Hepatic stellate cell (primary cell): ENCODE measurements around the gene SLC32A1.

ENCODE experiments used
- DNase-seq: peaks from one replicate; pipeline ENCODE4 v3.0.0; 2011; ENCODE audit warnings: low spot score

The SLC32A1 gene

DNA sequence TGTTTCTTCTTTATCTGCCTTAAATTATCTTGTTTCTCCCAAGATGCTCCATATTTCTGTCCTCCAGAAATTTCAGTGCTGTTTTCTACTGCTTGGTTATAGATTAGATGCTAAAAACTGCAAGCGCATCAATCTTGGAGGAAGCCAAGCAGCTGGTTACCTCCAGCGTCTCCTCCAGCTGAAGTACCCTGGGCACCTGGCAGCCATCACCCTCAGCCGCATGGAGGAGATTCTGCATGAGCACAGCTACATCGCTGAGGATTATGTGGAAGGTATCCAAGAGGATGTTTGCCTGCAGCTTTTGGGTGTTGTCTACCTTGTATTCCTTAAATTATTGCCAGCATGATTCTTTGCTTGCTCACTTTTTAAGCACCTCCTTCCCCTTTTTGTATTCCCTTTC lies 27.7 kb downstream of the SLC32A1 start:
- DNase-seq: no peak

DNA sequence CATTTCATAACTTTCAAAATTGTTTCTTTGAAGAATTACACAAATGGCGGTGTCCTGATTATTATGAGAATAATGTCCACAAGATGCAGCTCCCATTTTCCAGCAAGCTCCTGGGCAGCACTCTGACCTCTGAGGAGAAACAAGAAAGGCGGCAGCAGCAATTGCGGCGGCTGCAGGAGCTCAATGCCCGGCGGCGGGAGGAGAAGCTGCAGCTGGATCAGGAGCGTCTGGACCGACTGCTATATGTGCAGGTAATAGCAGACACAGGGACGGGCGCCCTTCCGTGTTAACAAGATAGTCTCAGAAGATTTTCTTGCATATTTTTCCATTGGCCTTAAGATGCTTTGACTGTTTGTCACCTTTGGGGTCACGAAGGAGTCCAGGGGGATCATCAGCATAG lies 30.6 kb downstream of the SLC32A1 start:
- no peak for DNase-seq

- no peak for DNase-seq
Measured at GRCh38 chr20:38755324-38755910, 31.1 kb downstream of the SLC32A1 start.

DNA sequence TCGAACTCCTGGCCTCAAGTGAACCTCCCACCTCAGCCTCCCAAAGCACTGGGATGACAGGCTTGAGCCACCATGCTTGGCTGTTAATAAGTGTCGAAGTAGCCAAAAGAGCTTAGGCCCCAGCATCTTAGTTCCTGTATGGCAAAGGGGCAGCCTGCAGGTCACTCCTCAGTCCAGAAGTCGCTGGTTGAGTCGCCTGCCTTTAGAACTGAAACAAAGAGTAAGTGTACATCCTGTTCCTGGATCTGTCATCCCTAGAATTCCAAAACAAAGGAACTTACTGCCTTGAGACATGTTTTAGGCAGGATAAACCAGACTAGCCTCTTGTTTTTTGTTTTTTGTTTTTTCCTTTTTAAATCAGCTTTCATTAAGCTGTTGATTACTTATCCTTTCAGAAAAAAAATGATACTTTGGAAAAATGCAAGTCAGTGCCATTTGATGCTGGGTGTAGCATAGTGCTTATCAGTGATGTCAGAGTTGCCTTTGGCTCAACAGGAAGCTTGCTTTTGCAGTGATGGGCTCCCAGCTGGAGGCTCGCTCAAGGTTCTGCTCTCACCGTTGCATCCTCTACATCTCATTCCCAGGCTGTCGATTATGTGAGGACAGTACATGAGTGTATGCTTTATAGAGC lies 33.0 kb downstream of the SLC32A1 start:
- no peak for DNase-seq

DNA sequence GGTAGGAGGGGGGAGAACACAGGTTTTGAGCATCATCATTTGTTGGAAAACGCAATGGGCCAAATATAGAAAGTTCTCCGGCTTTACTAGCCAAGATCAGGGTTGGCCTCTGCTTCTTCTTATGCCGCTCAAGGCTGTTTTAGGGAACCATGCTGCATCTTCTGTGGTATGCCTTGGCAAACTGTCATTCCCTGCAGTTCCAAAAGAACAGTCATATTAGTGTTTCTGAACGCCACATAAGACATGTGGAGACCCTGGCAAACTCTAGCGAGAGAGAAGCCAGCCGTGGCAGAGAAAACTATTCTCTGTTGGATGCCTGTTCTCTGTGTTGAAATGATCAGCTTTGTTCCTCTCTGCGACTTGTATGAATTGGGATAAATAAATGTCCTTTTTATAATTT lies 34.8 kb downstream of the SLC32A1 start:
- DNase-seq: no peak

GRCh38 chr20:38760978-38761377 lies 36.7 kb downstream of the SLC32A1 start:
- DNase-seq: no peak

DNA sequence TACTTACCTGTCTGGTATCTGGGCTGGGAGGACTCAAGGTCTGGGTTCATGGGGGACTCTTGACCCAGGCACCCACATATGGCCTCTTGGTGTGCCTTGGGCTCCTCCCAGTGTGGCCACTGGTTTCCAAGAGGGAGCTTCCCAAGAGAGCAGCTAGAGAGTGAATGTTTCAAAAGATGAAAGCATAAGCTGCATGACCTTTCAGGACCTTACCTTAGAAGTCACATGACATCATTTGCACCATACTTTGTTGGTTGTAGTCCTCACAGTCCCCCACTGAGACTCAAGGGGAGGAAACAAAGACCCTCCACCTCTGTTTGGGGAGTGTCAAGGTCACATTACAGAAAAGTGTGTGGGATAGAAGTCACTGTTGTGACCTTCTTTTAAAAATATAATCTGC lies 37.9 kb downstream of the SLC32A1 start:
- DNase-seq: no peak

DNA sequence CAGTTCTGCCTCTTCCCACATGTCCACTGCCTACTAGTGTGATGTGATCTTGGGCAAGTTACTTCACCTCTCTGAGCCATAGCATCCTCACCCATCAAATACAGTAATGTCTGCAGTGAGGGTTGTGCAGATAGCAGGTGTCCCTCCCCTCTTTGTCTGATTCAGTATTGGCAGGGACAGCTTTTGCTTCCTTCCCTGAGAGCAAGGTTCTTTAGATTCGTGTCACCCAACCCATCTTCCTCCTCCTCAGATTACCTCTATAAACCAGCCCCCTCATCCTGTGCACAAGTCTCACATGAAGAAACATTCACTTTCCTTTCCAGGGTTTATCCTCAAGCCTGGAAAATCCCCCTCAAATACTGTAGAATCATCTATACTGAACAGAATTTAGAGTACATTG lies 39.3 kb downstream of the SLC32A1 start:
- DNase-seq: no peak

DNA sequence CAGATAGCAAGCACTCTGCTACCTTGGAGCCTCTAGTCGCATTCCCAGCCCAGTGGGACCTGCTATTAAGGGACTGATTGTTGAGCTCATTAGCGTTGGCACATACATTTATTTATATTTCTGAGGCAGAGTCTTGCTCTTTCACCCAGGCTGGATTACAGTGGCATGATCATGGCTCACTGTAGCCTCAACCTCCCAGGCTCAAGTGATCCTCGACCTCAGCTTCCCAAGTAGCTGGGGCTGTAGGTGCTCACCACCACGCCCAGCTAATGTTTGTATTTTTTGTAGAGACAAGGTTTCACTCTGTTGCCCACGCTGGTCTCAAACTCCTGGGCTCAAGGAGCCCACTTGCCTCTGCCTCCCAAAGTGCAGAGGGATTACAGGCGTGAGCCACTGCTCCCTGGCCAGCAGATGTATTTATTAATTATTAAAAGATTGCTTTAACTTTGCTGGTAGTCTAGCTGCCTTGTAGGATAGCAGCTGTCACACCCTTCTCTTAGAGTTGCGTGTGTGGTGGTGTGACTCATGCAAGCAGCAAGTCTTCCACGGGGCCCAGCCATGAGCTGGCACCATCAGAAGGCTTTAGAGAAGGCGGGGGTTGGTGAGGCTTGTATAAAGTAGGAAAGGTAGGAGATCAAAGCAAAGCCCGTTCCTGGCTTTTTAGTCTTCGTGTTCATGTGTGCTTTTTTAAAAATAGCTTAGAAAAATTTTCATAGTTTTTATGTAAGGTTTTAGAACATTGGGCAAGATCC lies 40.5 kb downstream of the SLC32A1 start:
- peak; percentile 78 for DNase-seq

DNA sequence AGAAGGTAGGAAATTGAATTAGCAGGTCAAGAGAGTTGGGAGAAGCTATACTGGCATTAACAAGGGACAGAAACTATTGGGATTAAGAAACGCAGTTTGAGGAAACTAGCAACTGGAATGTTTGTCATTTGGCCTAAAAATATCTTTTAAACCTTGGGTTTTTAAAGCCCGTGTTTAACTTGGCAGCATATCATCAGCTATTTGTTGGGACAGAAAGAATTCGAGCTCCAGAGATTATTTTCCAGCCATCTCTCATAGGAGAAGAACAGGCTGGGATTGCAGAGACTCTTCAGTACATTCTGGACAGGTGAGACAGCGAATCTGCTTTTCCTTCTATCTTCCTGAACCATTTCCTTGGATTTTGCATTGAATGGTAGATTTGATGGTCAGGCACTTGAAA lies 41.8 kb downstream of the SLC32A1 start:
- peak; percentile 51 for DNase-seq

- DNase-seq: no peak
Measured at GRCh38 chr20:38769376-38770295, 45.4 kb downstream of the SLC32A1 start.

DNA sequence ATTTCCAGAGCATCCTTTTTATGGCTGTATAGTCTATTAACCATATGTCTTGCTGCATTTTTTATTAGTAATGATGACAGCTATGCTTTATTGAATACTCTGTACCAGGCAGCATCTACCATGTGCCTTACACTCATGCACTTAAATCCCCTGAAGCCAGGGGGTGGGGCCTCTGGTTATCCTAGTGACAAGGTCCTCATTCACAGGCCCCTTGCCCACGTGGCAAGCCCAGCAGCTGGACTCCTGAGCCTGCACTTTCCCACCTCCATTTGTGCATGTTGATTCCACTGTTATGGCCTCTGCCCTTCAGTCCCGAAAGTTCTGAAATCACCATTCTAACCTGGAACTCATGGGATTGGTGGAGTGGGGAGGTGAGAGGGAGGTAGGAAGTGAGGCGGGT lies 46.3 kb downstream of the SLC32A1 start:
- DNase-seq: no peak

- DNase-seq: no peak
Measured at GRCh38 chr20:38770970-38771369, 46.7 kb downstream of the SLC32A1 start.

DNA sequence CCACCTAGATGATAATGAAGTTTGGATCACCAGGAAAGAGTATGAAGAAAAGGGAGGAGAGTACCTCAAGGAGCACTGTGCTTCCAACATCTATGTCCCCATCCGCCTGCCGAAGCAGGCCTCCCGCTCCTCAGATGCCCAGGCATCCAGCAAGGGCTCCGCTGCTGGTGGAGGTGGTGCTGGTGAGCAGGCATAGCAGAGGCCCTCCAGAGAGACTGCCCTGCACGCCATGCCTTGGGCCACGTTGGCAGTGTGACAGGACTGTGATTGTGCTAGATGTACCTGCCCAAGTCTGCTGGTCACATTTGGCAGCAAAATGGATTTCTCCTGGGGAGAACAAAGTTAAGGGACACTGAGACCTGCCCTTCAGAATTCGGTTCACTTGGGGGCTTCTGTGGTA lies 47.3 kb downstream of the SLC32A1 start:
- no peak for DNase-seq

DNA sequence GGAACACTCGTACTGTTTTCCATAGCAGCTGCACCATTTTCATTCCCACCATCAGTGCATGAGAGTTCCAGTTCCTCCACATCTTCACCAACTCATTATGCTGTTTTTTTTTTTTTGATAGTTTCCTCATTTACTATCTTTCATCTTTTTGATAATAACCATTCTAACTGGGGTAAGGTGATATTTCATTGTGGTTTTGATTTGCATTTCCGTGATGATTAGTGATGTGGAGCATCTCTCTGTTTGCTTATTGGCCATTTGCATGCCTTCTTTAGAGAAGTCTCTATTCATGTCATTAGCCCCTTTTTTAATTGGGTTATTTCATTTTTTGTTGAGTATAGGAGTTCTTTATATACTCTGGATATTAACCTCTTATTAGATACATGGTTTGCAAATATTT lies 49.9 kb downstream of the SLC32A1 start:
- no peak for DNase-seq

DNA sequence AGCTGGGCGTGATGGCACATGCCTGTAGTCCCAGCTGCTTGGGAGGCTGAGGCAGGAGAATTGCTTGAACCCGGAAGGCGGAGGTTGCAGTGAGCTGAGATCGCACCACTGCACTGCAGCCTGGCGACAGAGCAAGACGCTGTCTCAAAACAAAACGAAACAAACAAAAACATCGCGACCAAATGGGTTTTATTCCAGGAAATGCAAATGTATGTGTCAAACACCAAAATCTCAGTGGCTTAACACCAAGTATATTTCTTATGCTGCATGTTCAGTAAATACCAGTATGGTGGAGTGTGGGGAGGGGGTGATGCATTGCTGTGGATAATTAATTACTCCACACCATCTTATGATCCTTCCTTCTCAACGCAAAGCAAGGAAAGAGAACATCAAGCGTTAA lies 52.1 kb downstream of the SLC32A1 start:
- no peak for DNase-seq
